Activated T-cell treated with anti-CD3 and anti-CD28 coated beads, Interleukin-2, amount 50 U/mL, for 48 hours (primary cell): ENCODE measurements around the gene EME2.

Source experiments
- DNase-seq, 2 experiments: peaks; one replicate each; pipeline ENCODE4 v3.0.0-alpha.2; 2020

EME2 gene

GRCh38 chr16:1745900-1746692 is 26.5 kb upstream of the EME2 start:
- DNase-seq, result no peak

- DNase-seq, result no peak
These were observed 25.9 kb upstream of the EME2 start for GRCh38 chr16:1746693-1747195.

- no peak for DNase-seq
These were observed 24.7 kb upstream of the EME2 start for GRCh38 chr16:1747934-1748333.

DNA sequence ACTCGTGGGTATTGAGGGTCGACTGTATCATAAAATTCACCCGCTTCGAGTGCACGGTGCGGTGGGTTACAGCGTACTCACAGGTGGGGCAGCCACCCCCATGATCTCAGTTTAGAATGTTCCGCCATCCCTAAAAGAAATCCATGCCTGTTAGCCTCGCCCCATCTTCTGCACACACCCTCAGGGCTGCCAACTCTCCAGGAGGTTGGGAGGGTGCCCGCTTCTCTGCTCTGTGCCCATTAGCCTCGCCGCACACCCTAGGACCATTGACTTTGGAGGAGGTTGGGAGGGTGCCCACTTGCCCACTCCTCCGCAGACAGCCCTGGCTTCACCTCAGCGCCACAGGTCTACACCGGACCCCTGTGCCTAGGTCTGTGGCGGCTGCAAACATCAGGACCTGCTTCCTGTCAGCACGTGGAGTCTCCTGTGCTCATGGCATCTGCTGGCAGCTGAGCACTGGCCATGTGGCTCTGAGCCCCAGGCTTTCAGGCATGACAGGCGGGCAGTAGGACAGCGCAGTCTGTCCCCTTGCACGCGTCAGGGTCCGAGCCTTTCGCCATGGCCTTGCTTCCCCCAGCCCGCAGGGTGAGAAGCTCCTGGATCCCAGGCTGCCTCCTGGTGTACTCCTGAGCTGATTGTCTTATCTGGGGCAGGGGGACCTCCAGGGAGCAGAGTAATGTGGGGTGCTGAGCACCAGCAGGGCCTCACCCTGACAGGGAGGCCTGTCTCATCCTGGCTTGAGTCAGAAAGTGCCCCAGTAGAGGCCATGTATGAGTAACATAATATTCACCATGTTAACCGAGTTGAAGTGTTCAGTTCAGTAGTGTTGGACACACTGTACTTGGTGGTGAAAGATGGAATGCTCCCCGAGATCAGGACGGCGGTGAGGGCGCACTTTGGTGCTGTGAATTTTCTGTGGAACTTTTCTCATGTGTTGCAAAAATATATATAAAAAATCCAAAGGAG is 23.2 kb upstream of the EME2 start:
- no peak for DNase-seq

GRCh38 chr16:1751946-1752345 is 20.7 kb upstream of the EME2 start:
- no peak for DNase-seq

GRCh38 chr16:1752853-1753252 is 19.8 kb upstream of the EME2 start:
- DNase-seq, result no peak

GRCh38 chr16:1754204-1754603 is 18.4 kb upstream of the EME2 start:
- DNase-seq, result no peak

DNA sequence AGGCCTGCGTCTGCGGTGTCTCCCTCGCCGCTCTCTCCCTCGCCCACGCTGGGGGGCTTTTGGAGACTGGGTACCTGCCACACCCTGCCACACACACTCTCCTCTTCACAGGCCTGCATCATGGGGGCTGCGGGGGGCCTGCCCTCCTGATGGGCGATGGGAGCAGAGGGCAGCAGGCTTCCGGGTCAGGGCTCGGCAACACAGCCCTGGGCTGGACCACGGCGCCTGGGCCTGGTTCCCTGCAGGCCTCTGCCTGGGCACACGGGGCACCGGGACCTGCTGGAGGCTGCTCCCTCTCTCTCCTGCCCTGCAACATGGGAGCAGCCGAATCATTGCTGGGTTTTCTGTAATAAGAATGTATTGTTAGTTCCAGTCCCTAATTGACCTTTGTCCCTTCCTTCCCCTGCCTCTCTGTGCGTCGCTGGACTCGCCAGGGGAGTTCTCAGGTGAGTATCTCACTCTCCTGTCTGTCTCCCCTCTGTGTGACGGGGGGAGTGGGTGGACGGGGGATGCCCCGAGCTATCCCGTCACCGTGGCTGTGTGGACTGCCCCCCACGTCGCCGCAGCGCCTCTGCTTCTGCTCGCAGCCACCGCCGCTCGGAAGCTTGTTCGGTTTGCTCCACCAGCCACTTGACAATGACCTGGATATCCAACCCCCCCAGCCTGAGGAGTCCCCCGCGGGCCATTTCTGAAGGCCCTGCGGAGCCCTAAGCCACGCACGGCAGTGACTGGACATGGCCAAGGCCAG is 14.7 kb upstream of the EME2 start:
- no peak for DNase-seq

- DNase-seq, result no peak
These were observed 13.7 kb upstream of the EME2 start for GRCh38 chr16:1758923-1759322.

- DNase-seq, result no peak
These were observed 13.1 kb upstream of the EME2 start for GRCh38 chr16:1759511-1759910.

- DNase-seq, result no peak
These were observed 11.7 kb upstream of the EME2 start for GRCh38 chr16:1760911-1761310.

DNA sequence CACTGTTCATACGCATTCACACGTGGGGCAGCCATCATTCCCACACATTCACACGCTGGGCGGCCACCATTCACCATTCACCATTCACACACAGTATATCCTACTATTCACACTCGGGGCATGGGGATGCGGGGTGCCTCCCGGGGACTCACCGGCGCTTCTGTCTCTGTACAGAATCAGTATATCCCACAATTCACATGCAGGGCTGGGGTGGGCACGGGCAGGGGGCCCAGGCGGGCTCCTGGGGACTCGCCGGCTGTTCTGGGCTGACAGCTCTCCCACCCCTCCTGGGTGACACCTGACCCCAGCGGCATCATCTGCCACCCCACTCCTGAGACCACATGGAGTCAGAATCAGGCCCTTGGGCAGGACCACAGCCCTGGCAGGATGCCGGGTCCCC is 10.9 kb upstream of the EME2 start:
- DNase-seq, result no peak

DNA sequence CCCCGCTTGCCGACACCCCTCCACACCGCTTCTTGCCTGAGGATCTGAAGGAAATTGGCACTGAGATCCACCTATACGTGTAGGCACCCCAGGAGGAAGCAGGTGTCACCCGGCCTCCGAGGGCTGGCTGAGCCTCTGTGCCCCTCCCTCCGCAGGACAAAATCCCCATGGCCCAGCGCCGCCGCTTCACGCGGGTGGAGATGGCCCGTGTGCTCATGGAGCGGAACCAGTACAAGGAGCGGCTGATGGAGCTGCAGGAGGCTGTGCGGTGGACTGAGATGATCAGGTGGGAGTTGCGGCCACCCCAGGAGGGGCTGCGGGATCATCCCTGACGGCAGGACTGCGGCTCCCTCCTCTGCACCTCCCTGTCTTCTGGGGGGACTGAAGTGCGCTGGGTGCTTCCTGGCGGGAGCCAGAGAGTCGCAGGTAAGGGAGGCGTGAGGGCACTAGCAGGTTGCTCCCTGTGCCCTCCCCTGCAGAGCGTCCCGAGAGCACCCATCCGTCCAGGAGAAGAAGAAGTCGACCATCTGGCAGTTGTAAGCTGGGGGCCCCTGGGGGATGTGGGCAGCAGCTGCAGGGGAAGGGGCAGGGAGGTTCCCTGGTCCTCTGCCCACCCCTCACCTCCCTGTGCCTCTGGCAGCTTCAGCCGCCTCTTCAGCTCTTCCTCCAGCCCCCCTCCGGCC is 10.3 kb upstream of the EME2 start:
- DNase-seq, result no peak

- no peak for DNase-seq
These were observed 9.6 kb upstream of the EME2 start for GRCh38 chr16:1762879-1763520.

DNA sequence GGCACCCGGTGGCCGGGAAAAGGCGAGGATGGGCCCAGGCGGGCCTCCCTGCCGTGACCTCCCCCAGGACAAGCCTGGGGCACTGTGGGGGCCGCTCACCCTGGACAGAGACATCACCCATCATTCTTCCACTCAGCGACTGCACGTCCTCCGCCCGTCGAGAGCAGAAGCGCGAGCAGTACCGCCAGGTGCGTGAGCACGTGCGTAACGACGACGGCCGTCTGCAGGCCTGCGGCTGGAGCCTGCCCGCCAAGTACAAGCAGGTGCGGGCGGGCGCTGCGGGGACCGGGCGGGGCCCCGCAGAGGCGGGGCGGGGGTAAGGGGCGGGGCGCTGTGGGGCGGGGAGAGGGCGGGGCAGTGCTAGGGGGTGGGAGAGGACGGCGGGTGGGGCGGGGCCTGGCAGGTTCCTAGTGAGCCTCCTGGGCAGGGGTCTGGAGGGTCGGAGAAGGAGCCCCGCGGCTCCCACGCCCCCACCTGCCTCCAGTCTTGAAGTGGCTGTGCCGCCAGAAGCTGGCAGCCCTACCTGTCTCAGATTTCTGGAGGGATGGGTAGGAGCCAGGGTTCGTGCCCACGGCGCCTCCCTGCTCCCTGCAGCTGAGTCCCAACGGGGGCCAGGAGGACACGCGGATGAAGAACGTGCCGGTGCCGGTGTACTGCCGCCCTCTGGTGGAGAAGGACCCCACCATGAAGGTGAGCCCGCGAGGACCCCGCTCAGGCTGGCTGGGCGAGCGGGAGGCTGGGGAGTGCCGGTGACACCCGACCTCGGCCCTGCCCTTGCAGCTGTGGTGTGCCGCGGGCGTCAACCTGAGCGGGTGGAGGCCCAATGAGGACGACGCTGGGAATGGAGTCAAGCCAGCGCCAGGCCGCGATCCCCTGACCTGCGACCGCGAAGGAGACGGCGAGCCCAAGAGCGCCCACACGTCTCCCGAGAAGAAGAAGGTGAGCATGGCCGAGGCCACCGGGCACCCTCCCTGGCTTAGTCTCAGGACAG is 8.8 kb upstream of the EME2 start:
- DNase-seq, result peak in 1 of 2 experiments; percentile 29

DNA sequence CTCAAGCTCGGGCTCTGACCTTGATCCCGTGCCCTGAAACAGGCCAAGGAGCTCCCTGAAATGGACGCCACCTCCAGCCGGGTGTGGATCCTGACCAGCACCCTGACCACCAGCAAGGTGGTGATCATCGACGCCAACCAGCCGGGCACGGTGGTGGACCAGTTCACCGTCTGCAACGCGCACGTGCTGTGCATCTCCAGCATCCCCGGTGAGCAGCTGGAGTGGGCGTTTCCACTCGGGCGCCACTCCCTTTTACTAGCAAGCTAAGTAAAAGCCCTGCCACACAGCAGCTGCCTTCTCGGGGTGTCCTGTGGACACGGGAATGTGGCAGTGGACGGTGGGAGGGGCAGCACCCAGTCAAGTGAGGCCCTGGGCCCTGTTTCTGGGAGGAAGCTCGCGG is 7.6 kb upstream of the EME2 start:
- no peak for DNase-seq

- no peak for DNase-seq
These were observed 6.8 kb upstream of the EME2 start for GRCh38 chr16:1765826-1766225.

DNA sequence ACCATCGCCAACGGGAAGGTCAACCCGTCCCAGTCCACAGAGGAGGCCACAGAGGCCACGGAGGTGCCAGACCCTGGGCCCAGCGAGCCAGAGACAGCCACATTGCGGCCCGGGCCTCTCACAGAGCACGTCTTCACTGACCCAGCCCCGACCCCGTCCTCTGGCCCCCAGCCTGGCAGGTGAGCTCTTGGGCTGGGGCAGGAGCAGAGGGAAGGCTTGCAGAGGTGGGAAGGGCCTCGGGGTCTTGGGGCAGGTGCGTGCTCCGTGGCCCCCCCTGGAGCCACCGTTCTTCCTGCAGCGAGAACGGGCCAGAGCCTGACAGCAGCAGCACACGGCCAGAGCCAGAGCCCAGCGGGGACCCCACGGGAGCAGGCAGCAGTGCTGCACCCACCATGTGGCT is 6.4 kb upstream of the EME2 start:
- no peak for DNase-seq

DNA sequence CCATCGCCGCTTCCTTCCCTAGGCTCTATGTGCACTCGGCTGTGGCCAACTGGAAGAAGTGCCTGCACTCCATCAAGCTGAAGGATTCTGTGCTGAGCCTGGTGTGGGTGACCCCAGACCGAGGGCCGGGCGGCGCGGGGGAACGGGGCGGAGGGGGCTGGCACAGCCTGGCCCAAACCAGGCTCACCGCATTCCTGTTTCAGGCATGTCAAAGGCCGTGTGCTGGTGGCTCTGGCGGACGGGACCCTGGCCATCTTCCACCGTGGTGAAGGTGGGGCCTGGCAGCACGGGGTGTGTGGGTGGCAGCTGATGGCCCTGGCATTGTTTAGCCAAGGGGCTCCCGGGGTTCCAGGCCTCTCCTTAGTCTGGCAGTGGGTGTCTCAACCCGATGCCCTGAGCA is 5.9 kb upstream of the EME2 start:
- DNase-seq, result no peak

- no peak for DNase-seq
These were observed 5.3 kb upstream of the EME2 start for GRCh38 chr16:1767116-1767994.
